CD4-positive, alpha-beta T cell treated with Interferon alpha-2 for 1 hour (primary cell): ENCODE results near the gene RRAGD.
"Not testable (repeated sequence)": the region's sequence is repeated elsewhere in the genome, so short reads cannot be mapped to it uniquely, and the experiment has no call there.

Source experiments
- DNase-seq, 2 donors: peaks; one replicate each; pipeline ENCODE4 v3.0.0-alpha.2; 2020 to 2022

Gene RRAGD

DNA sequence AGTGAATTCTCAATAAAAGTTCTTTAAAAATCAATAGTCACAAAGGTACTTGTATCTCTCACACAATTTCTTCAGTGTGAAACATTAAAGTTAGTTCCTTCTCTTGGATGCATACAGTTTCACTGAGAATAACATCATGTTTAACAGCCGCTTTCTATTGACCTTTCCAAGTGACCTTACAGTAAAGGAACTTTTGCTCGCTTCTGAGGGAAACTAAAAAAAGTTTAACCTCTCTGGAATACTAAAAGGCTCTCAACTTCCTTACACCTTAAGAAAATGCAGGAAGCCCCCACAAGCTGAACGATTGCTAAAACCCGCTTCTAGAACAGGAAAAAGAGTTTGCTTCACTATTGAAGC is 1.3 kb downstream of the RRAGD start:
- no peak for DNase-seq

DNA sequence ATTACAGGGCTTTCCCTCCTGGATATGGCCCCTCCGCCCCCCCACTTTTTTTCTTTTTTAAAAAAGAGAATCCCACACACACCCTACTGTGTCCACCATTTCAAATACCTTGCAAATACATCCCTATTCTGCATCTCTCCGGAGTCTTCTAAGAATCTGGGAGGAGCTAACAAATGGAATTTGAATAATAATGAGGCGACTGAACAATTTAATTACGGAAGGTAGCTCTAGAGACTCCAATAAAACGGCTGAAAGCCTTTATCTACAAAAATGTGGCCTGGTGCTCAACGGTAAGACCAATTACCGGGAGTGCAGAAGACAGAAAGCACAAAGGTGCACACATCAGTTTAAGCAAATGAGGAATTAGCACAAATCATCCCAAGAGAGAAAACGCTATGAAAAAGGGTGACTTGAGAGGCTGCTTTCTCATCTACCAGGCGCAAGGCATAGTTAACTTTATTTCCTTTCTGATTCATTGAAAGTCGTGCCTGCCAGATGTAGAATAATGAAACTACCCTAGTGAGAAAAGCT is 1.8 kb downstream of the RRAGD start:
- DNase-seq, result no peak

DNA sequence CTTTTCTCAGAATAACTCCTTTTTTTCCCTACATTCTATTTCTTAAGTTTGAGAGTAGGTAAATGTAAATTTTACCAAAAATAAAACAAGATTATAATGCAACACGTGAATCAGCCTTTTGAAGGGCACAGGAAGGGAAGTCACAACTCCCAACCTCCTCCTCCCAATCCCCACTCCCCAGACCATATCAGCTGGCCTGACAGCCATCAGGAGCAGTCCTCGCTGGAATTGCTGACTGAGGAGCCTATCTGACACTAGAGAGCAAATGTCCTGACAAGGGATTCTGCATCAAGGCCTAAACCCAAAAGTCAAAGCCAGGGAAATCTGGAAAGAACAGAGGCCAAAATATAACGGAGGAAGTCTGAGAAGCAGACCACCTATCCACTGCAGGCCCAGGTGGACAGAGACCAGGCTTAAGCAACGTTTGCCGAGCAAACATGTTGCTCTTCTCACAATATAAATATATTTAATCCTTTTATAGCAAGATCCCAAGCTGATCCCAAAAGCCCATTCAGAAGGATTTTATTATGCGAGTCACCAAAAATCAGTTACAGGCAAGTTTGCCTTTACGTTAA is 2.5 kb downstream of the RRAGD start:
- no peak for DNase-seq

DNA sequence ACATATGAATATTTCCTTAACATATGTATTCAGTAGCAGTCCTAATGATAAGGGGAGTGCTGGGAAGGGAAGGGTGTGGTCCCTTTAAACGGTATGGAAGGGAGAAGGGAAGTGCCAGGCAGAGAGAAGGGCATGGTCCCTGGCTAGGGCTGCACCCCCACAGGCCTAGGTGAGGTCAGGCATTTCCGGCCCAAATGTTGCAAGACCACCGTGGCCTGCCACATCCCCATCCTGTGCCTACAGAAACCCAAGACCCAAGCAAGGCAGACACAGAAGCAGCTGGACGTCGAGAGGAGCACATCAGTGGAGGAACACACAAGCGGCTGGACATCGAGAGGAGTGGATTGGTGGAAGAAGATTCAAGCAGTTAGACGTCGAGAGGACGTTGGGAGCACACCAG is 5.9 kb downstream of the RRAGD start:
- DNase-seq, result no peak

DNA sequence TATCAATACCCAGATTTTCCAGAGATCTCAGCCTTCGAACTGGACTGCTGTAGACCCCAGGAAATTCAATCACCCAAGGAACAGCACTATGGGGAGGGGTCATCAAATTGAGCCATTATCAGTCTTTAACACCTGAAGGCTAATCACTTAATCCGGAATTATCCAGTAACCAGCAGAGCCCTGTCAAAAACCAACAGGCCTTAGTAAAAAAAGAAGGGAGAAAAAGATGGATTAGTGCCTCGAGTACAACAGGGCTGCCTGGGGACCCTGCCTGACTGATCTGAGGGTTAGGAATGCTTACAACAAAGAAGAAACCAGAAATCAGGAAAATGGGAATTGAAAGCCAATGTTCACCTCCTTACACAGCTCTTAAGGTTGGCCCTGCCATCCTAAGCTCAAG is 7.6 kb downstream of the RRAGD start:
- DNase-seq, result no peak

DNA sequence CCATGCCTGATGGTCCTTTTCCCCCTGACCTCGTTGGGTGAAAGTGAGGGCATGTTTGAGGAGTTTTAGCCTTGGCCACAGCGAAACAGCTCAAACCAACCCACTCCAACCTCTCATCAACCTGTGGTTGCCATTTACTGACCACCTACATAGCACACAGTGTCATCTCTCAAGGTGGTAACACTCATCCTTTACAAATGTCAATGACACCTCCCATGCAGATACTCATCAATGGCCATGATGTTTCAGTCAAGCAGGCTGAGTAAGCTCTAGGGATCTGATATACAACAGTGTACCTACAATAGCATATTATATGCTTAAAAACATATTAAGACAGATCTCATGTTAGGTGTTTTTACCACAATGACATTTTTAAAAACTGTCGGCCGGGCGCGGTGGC is 9.3 kb downstream of the RRAGD start:
- no peak for DNase-seq

DNA sequence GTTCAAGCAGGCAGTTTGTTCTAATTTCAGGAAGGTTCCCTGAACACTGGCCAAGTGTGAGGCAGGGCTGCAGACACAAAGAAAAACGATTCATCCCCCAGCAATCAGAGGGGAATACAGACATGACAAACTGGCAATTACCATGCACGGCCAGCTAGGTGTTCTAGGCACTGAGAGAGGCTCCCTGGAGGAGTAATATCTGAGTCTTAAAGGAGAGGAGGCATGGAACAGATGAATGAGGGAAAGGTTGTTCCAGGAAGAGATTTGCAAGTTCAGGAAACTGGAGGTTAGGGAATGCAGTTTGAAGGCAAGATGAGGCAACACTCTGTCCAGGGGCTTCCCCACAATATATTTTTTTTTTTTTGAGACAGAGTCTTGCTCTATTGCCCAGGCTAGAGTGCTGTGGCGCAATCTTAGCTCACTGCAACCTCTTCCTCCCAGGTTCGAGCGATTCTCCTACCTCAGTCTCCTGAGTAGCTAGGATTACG is 11.1 kb downstream of the RRAGD start:
- DNase-seq, result no peak

DNA sequence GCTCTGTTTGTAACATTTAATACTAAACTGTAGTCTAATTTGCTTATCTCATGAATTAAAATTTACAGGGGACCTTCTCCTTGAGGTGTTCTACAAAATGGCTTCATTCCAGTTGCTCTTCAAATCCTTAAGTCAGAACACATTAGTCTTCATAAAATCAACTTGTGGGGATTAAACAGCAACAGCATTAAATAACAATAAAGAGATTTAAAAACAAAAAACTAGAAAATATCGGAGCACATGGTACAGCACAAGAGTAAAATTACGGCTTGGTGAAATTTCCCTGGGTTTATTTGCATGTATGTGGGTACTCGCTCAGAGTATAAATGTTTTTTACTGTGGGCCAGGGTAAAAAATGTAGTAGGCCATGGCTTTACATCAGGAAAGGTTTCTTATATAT is 12.0 kb downstream of the RRAGD start:
- no peak for DNase-seq

DNA sequence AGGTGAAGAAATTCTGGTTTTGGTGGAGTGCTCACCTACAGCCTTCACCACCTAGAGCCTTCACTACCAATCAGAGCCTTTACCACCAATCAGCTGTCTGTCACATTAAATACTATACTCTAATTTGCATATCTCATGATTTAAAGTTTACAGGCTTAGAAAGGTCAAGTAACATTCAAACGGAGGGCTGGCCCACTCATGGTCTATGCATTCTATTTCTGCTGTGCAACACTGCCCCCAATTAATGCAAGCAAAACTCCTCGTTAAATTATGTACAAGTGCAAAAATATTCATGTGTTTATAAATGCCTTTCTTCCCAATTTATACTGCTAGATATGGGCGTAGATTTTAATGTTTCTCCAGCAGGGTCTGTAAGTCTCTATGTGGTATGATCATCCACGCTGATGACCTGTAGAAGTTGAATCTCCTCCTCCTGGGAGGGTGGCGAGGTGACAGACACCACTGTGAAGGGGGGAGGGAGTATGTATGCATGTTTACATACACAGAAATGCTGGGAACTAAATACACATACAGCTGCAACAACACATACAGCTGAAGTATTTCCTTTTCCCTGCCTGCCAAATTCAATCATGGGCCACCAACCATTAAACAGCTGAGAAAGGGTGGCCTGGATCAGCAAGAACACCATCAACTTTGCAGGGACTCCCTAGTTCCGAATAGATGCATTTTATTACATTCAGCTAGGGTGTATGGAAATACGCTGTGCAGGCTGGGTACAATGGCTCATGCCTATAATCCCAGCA is 13.1 kb downstream of the RRAGD start:
- no peak for DNase-seq

DNA sequence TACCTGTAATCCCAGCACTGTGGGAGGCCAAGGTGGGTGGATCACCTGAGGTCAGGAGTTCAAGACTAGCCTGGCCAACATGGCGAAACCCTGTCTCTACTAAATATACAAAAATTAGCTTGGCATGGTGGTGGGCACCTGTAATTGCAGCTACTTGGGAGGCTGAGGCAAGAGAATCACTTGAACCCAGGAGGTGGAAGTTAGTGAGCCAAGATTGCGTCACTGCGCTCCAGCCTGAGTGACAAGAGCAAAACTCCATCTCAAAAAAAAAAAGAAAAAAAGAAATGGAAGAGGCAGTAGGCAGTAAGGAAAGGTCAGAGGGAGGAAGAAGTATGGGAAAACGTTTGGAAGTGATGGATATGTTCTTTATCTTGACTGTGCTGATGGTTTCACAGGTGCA is 14.2 kb downstream of the RRAGD start:
- not testable (repeated sequence) for DNase-seq

DNA sequence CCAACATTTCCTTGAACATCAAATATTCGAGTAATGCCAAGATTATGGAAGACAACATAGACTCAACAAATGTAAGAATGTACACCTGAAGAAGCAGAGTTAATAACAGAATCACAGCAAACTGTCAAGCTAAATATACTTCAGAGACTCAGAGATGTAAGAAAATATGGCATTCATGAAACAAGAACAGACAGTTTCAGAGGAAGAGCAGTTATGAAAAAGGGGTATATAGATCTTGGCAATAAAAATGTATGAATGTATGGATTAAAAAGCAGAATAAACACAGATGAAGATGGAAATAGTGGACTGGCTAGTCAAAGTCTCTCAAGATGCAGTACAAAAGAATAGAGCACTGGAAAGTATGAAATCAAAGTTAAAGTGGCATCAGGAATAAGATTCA is 18.4 kb downstream of the RRAGD start:
- no peak for DNase-seq

DNA sequence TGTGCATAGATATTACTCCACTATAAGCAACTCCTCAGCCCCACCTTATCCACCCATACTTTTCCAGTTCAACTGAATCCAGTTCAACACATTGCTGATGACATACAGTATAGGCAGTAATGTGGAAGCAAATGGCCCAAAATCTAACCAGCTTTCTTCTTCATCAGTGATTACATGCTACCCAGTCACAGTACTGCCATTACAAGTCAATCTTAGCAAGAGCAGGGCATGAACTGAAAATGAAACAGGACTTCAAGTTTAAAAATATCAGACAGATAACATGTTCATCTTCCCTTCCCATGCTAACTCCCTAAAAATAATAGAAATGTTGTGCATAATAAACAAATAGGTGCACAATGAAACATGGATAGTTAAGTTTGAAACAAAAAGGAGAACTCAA is 19.2 kb downstream of the RRAGD start:
- no peak for DNase-seq

DNA sequence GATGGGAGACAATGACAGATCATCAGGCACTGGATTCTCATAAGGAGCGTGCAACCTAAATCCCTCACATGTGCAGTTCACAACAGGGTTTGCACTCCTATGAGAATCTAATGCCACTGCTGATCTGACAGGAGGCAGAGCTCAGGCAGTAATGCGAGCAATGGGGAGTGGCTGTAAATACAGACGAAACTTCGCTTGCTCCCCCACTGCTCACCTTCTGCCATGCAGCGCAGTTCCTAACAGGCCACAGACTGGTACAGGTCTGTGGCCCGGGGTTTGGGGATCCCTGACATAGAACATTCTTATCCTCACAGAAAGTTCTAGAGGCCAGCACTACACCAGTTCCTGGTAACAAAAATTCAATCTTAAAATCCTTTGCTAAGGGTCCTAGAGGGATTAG is 23.2 kb downstream of the RRAGD start:
- DNase-seq, result no peak

DNA sequence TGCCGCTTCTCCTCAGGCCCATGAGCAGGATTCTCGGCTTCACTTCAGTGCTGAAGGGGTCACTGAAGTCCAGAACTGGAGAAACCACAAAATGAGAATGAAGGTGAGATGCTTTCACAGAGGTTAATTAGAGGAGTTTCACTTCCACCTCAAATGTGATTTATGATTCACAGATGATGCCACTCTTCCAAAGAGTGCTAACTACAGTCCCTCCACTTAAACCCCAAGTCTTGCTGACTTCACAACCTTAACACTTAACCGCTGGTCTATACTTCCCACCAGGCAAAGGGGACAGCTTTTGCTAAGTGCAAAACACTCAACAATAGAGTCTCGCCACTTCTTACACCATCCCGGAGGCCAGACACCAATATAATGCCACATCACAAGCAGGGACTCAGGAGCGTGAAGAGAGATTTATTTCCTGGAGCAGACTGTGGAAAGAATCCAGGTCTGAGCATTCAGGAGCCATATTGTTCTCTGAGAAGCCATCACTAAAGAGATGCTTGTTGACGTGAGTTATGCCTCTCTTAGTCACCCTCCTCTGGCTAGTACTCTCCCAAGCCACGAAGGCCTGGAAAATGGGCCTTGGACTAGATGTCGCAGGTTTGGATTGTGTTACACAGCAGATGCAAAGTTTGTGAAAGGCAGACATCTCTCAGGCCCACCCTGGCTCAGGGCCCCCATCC is 24.4 kb downstream of the RRAGD start:
- DNase-seq, result no peak

DNA sequence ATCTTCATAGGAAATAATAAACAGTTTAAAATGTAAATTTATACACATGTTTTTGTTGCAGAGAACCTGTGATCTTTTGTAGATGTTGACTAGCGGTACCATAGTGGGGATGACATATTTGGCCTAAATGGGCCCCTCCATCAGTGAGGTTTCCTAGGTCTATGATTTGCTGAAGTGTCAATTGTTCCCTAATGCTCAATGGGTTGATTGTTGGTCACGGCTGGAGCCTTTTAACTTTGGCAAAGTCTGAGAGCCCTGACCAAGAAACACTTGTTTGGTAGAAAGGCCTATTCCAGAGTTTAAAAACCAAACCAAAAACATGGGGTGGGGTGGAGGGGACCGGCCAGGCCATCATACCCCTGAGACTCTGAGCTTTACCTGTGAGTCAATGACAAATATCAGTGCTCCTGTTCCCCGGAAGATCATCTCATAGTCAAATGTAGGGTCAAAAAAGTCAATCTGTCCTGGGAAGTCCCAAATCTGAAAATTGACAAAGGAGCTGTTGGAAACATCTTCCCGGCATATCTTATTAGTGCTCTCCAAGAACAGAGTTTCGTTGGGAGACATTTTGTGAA is 25.1 kb downstream of the RRAGD start:
- DNase-seq, result no peak

DNA sequence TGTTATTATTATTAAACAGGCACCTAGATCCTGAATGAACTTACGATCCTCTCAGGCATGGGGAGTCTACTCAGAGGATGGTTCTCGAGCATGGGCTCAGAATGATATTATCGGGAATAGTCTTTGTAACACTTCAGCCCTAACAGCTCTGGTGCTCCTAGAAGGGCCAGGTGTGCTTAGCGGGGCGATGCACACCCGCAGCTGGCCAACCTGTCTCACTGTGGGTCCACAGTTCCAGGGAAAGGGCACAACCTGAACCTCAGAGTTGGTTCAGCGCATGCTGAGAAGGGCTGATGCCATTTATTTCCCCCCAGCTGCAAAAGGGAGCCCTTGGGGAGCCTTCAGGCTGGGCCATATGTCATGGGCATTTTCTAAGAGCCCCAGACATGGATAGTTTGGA is 26.2 kb downstream of the RRAGD start:
- no peak for DNase-seq

DNA sequence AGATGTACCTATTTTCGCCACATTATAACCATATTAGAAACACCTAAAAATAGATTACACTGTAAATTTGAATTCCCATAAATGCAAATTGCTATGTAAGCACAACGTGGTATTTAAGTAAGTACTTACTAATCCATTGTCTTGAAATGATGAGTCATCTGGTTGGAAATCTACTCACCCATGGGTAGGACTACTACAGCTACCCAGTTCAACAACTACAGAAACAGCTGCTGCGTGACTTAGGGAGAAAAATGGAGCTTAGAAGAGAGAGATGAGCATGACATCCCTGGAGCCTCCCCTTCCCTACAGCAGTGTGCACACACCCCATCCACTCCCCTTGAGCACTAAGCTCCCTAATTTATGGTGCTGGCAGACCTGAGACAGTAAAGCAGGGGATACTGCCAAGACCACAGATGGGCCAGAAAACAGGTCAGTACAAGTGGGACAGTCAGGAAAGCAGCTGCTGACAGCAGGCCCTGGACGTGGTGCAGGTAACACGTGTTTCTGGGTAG is 26.9 kb downstream of the RRAGD start:
- no peak for DNase-seq

DNA sequence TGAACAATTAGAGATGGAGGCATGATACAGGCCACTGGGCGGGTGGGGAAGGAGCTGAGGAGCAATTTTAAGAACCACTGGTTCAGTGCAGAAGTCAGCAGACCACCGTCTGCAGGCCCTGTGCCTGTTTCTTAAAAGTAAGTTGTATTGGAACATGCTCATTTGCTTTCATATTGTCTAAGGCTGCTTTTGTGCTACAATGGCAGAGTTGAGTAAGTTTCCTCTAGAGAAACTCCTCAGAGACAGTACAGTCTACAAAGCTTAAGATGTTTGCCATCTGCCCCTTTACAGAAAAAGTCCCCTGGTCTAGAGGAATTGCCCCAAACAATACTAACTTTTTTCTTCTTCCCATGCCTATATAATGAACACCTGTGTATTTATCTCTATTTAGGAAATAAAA is 31.0 kb downstream of the RRAGD start:
- no peak for DNase-seq

DNA sequence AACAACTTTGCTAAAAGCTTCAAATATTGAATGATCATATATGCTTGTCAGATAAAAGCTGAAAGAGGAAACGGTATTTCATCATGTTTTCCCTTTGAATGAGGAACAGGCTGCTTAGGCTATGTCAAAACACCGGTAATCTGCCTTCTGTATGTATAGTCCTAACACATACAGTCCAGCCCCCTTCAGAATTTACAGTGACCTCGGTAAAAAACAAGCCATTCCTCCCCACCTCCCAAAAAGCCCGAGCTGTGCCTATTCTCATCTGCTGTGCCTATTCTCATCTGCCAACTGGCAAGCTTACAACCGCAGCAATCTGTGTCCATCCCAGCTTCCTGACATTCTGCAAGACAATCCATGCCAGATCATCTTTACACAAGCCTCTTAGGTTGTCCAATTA is 32.8 kb downstream of the RRAGD start:
- DNase-seq, result no peak

DNA sequence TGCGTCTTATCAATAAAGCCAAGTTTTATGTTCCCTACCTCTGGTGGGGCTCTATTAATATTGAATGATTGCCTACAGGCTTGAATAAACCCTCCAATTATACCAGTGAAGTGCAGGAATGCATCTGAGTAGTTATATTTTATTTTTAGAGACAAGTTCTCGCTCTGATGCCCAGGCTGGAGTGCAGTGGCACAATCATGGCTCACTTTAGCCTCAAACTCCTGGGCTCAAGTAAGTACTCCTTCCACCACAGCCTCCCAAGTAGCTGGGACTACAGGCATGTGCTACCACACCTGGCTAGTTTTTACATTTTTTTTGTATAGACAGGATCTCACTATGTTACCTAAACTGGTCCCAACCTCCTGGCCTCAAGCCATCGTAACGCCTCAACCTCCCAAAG is 33.4 kb downstream of the RRAGD start:
- no peak for DNase-seq

DNA sequence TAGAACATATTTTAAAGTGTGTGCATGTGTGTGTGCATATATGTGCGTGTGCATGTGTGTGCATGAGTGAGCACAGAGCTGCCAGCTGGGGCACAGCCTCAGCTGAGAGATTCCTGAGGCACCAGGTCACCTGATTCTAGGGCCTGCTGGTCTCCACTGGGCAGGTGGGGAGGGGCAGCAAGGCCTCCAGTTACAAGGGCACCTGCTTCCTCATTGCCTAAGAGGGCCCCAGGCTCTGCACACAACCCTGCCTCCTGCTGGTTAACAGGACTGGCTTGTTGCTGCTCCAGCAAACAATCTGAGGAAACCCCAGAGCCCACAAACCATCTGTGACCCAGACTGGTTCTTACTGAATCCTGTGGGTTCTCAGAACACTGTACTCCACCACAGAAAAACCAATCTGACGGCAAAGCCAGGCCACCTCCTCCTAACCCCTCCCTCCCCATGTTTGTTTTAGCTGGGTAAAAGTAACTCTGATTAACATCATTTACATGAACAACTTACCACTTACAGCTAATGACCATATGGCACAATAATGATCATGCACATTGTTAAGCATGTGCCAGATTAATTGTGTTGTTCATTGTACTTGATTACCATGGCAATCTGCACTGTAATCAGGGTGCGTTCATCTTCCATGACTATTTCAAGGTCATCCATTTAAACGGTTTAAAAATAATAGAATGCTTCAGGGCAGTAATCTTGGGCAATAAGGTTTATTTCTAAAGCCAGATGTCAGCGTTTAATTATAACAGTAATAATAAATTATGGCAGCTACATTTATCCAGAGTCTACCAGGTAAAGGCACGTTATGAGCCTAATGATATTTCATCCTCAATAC is 36.4 kb downstream of the RRAGD start:
- DNase-seq, result peak; percentile 75 to 80

DNA sequence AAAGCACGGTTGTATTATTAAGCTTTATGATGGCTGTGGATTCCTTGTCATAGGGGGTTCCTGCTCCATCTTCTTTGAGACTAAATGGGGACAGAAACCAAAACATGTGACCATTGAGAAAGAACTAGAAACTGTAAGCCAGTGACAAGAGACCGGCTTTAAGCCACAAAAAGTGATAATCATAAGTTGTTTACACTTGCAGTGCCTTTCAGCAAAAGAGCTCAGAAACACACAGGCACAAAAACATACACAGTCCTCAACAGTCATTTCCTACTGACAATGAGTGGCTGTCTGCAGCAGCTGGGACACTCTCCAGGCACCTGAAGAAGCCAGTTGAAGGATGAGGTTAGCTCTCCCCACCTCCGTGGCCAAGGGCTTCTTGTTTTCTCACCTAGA is 39.6 kb downstream of the RRAGD start:
- no peak for DNase-seq
